Hepatocyte (in vitro differentiated cells): ENCODE measurements around the gene PDE1C. TPM values are rescaled to one million over a fixed set of nuclear protein-coding genes. Genes with fewer than 3 reads are reported as not detected.

Experiments used
- DNase-seq: peaks from one replicate; pipeline ENCODE4 v3.0.0-alpha.2; 2016; ENCODE audit warnings: low spot score
- H2AFZ ChIP-seq: fragments of 200-600 bp; sonication (generic); 2 replicates; pipeline ENCODE4 v1.6.0; 2016; ENCODE audit warnings: antibody characterized with exemption, mild to moderate bottlenecking
- H3K27ac ChIP-seq: fragments of 200-600 bp; sonication (generic); 2 replicates; pipeline ENCODE4 v1.5.1; 2016; ENCODE audit warnings: mild to moderate bottlenecking
- H3K27me3 ChIP-seq: fragments of 200-600 bp; sonication (generic); 2 replicates; pipeline ENCODE4 v1.6.1; 2016
- H3K36me3 ChIP-seq: fragments of 200-600 bp; sonication (generic); replicated peaks from 2 replicates; pipeline ENCODE4 v1.5.1; 2016; ENCODE audit warnings: low read depth; ENCODE audit not compliant: insufficient read depth
- H3K4me1 ChIP-seq: fragments of 200-600 bp; sonication (generic); 2 replicates; pipeline ENCODE4 v1.5.1; 2016; ENCODE audit warnings: mild to moderate bottlenecking, moderate library complexity; ENCODE audit not compliant: insufficient read depth
- H3K4me2 ChIP-seq: fragments of 200-600 bp; sonication (generic); 2 replicates; pipeline ENCODE4 v1.6.0; 2016
- H3K4me3 ChIP-seq: fragments of 200-600 bp; sonication (generic); 2 replicates; pipeline ENCODE4 v1.5.1; 2016; ENCODE audit warnings: mild to moderate bottlenecking
- H3K79me2 ChIP-seq: fragments of 200-600 bp; sonication (generic); 2 replicates; pipeline ENCODE4 v1.6.0; 2017; ENCODE audit warnings: mild to moderate bottlenecking
- H3K9me2 ChIP-seq: fragments of 200-600 bp; sonication (generic); replicated peaks from 2 replicates; pipeline ENCODE4 v1.6.0; 2017; ENCODE audit warnings: mild to moderate bottlenecking; ENCODE audit not compliant: insufficient read depth
- H3K9me3 ChIP-seq: fragments of 200-600 bp; sonication (generic); 2 replicates; pipeline ENCODE4 v1.5.1; 2016; ENCODE audit warnings: low read depth, mild to moderate bottlenecking
- H4K20me1 ChIP-seq: fragments of 200-600 bp; sonication (generic); 2 replicates; pipeline ENCODE4 v1.6.0; 2016; ENCODE audit warnings: mild to moderate bottlenecking; ENCODE audit not compliant: insufficient read depth, poor library complexity, severe bottlenecking
- EZH2 ChIP-seq: fragments of 200-600 bp; sonication (generic); IDR thresholded peaks from 2 replicates; pipeline ENCODE4 v1.6.1; 2016; ENCODE audit warnings: antibody characterized with exemption, mild to moderate bottlenecking, borderline replicate concordance
- EZH2phosphoT487 ChIP-seq: fragments of 200-600 bp; sonication (generic); IDR thresholded peaks from one replicate; pipeline ENCODE4 v1.6.1; 2018; ENCODE audit warnings: antibody characterized with exemption, mild to moderate bottlenecking, low read depth, moderate library complexity; ENCODE audit not compliant: unreplicated experiment, severe bottlenecking
- WGBS: methylation state at CpG from one replicate; pipeline ENCODE4 v1.1.6; 2016; ENCODE audit warnings: low lambda C conversion rate; ENCODE audit errors: missing lambda C conversion rate; 5-methylcytosine and 5-hydroxymethylcytosine counted together
- polyA plus RNA-seq: library from polyadenylated mRNA; unstranded; fragments of >200 nt; fragmentation: Nextera tagmentation; extraction: Ambion mirVana; gene quantifications from 2 replicates; pipeline ENCODE4 v1.2.1, GENCODE V29; 2016
- total RNA-seq: library from RNA; depleted of rRNA; stranded (reverse); fragments of >200 nt; gene quantifications from 2 replicates; pipeline ENCODE4 v1.2.3, GENCODE V29; 2014
- TF ChIP-seq, protein P1 (sequence below): fragments of 200-600 bp; sonication (generic); IDR thresholded peaks from 2 replicates; pipeline ENCODE4 v1.5.1; 2016; ENCODE audit warnings: antibody characterized with exemption, mild to moderate bottlenecking; ENCODE audit not compliant: poor library complexity

The PDE1C gene
- total and polyA plus RNA-seq, 2 experiments from 2014 or later, result 1.8 to 5.0 TPM

DNA sequence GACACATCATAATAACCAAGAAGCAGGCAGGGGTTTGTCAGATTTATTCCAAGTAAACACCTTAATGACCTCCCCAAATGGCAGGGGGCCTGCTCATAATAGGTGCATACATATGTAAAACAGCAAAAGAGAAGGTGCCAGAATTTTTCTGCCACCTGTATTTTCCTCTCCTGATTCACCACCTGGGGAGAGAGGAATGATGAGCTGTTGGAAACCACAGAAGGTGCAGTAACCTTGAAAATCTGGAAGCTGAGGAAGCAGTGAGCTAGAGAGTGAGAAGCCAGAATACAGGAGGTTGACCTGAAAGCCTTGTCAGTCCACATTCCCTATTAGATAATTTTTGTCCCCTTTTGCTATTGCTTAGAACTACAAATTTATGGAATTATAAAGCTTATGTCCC lies 46.2 kb upstream of the PDE1C start:
- Histone ChIP-seq H3K79me2 (no peaks in the 10 kb centered on the region), H2AFZ (no peak overlapping the region)
- TF ChIP-seq, protein P1, sequence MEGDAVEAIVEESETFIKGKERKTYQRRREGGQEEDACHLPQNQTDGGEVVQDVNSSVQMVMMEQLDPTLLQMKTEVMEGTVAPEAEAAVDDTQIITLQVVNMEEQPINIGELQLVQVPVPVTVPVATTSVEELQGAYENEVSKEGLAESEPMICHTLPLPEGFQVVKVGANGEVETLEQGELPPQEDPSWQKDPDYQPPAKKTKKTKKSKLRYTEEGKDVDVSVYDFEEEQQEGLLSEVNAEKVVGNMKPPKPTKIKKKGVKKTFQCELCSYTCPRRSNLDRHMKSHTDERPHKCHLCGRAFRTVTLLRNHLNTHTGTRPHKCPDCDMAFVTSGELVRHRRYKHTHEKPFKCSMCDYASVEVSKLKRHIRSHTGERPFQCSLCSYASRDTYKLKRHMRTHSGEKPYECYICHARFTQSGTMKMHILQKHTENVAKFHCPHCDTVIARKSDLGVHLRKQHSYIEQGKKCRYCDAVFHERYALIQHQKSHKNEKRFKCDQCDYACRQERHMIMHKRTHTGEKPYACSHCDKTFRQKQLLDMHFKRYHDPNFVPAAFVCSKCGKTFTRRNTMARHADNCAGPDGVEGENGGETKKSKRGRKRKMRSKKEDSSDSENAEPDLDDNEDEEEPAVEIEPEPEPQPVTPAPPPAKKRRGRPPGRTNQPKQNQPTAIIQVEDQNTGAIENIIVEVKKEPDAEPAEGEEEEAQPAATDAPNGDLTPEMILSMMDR, result no peak
- TF ChIP-seq EZH2, result no peak
- no peak for TF ChIP-seq EZH2phosphoT487

DNA sequence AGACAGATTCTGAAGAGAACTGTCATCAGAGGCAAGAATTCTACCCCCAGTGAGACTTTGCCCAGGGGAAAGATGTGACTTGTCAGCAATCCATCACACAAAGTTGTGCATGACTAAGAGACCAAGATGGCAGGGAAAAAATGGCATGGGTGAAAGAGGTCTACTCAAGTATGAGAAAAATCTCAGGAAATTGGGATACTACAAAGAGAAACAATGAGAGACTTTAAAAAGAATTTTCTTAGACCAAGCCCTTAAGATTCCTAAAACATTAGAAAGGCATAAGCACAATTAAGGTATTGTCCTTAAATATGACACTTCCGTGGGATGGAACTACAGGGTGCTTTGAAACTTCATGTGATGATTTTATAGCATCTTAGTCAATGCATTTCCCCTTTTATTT lies 45.6 kb upstream of the PDE1C start:
- Histone ChIP-seq H3K4me2 (no peak overlapping the region), H3K36me3 (no peaks in the 10 kb centered on the region), H3K4me1 (no peaks in the 10 kb centered on the region), H2AFZ (no peak overlapping the region), H3K9me3 (no peaks in the 10 kb centered on the region), H4K20me1 (no peaks in the 10 kb centered on the region), H3K9me2 (no peaks in the 10 kb centered on the region), H3K4me3 (no peak overlapping the region), H3K27ac (no peak overlapping the region), H3K27me3 (no peaks in the 10 kb centered on the region), H3K79me2 (no peaks in the 10 kb centered on the region)
- no peak for DNase-seq
- WGBS, result 63% methylated on average over 1 of the region's 1 CpG
- no peak for TF ChIP-seq EZH2
- TF ChIP-seq EZH2phosphoT487, result no peak
- TF ChIP-seq, protein P1, result no peak

More for the DNA sequence above, 46.2 kb upstream of the PDE1C start:
- H3K36me3 ChIP-seq, result no peaks in the 10 kb centered on the region
- no peak overlapping the region for H3K4me2 ChIP-seq
- H3K27me3 ChIP-seq, result no peaks in the 10 kb centered on the region
- no peaks in the 10 kb centered on the region for H4K20me1 ChIP-seq
- no peak for DNase-seq
- H3K9me2 ChIP-seq, result no peaks in the 10 kb centered on the region
- H3K27ac ChIP-seq, result no peak overlapping the region
- H3K4me1 ChIP-seq, result no peaks in the 10 kb centered on the region
- H3K9me3 ChIP-seq, result no peaks in the 10 kb centered on the region
- no peak overlapping the region for H3K4me3 ChIP-seq

DNA sequence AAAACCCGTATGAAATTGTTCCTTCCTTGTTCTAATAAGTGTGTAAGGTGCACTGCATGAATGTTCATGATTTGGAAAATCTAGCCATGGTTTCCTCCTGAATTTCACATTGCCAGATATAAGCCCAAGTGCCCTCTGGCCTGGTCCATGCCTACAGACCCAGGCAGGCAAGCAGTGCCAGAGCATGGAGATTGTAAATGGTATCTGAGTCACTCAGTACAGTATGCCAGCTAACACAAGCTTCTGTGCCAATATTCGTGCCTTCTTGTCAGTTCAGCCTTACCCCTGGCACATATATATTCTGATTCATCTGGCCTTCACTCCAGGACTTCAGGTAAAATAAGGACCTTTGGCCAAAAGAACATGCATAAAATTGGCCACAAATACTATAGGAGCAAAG lies 38.4 kb upstream of the PDE1C start:
- Histone ChIP-seq H3K4me1 (no peaks in the 10 kb centered on the region), H3K4me3 (no peak overlapping the region), H3K9me2 (no peaks in the 10 kb centered on the region), H3K27me3 (no peaks in the 10 kb centered on the region), H3K27ac (no peak overlapping the region), H3K79me2 (no peaks in the 10 kb centered on the region), H3K4me2 (no peak overlapping the region), H2AFZ (no peak overlapping the region), H3K36me3 (no peaks in the 10 kb centered on the region), H4K20me1 (no peaks in the 10 kb centered on the region), H3K9me3 (no peaks in the 10 kb centered on the region)
- no peak for DNase-seq
- TF ChIP-seq EZH2phosphoT487, result no peak
- WGBS, result 73% methylated on average over 2 of the region's 2 CpGs

- H3K9me2 ChIP-seq, result no peaks in the 10 kb centered on the region
- DNase-seq, result no peak
- no peaks in the 10 kb centered on the region for H3K9me3 ChIP-seq
- no peak overlapping the region for H3K27ac ChIP-seq
- no peaks in the 10 kb centered on the region for H3K79me2 ChIP-seq
- H3K4me3 ChIP-seq, result no peak overlapping the region
- H3K4me2 ChIP-seq, result no peak overlapping the region
- no peak overlapping the region for H2AFZ ChIP-seq
- no peaks in the 10 kb centered on the region for H3K4me1 ChIP-seq
- H4K20me1 ChIP-seq, result no peaks in the 10 kb centered on the region
- TF ChIP-seq EZH2, result no peak
- TF ChIP-seq EZH2phosphoT487, result no peak
- H3K36me3 ChIP-seq, result no peaks in the 10 kb centered on the region
- no peaks in the 10 kb centered on the region for H3K27me3 ChIP-seq
- 79% methylated on average over 2 of the region's 2 CpGs for WGBS
These were observed 34.6 kb upstream of the PDE1C start for GRCh38 chr7:32104766-32105165.
